WERI-Rb-1 (cell line): ENCODE results near the gene STK11.
A peak's percentile ranks its signal among the peaks of the same experiment; 100 is the strongest.

ENCODE experiments used
- DNase-seq: peaks from one replicate; pipeline ENCODE4 v3.0.0-alpha.2; 2020
- H3K27ac ChIP-seq: fragments of 250-450 bp; sonication (Bioruptor Pico); 2 replicates; pipeline ENCODE4 v1.5.1; 2020; ENCODE audit warnings: mild to moderate bottlenecking, moderate library complexity
- H3K27me3 ChIP-seq: fragments of 250-450 bp; sonication (Bioruptor Pico); 2 replicates; pipeline ENCODE4 v1.5.1; 2021; ENCODE audit warnings: mild to moderate bottlenecking, low read depth, moderate library complexity; ENCODE audit not compliant: insufficient read depth, severe bottlenecking
- H3K36me3 ChIP-seq: fragments of 250-450 bp; sonication (Bioruptor Pico); 2 replicates; pipeline ENCODE4 v1.5.1; 2020; ENCODE audit warnings: mild to moderate bottlenecking, moderate library complexity
- H3K4me3 ChIP-seq: 2 replicates; pipeline ENCODE4 v1.5.1; 2011; ENCODE audit warnings: low read depth, mild to moderate bottlenecking, control low read depth, low read length
- H3K9me3 ChIP-seq: fragments of 250-450 bp; sonication (Bioruptor Pico); 2 replicates; pipeline ENCODE4 v1.5.1; 2021; ENCODE audit warnings: mild to moderate bottlenecking, moderate library complexity; ENCODE audit not compliant: severe bottlenecking
- TF ChIP-seq, protein P1 (sequence below): IDR thresholded peaks from 2 replicates; pipeline ENCODE4 v1.5.1; 2011; ENCODE audit warnings: low read depth, mild to moderate bottlenecking, control low read depth, inconsistent platforms, low read length

Gene STK11

DNA sequence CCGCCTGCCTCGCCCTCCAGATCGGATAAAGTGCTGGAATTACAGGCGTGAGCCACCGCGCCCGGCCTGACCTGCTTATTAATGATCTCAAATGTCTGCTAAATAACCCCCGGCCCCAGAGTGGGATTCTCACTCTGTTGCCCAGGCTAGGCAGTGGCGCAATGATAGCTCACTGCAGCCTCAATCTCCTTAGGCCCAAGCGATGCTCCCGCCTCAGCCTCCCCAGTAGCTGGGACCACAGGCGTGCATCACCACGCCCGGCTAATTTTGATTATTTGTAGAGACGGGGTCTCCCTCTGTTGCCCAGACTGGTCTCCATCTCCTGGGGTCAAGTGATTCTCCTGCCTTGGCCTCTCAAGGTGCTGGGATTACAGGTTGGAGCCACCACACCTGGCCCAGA, 35.3 kb downstream of the STK11 start:
- Histone ChIP-seq H3K27ac (peak overlapping the region; percentile 78), H3K27me3 (no peaks in the 10 kb centered on the region), H3K4me3 (peak overlapping the region; percentile 51), H3K36me3 (peaks cover 13% of the 10 kb centered on the region), H3K9me3 (no peaks in the 10 kb centered on the region)
- peak; percentile 60 for DNase-seq
- TF ChIP-seq, protein P1, sequence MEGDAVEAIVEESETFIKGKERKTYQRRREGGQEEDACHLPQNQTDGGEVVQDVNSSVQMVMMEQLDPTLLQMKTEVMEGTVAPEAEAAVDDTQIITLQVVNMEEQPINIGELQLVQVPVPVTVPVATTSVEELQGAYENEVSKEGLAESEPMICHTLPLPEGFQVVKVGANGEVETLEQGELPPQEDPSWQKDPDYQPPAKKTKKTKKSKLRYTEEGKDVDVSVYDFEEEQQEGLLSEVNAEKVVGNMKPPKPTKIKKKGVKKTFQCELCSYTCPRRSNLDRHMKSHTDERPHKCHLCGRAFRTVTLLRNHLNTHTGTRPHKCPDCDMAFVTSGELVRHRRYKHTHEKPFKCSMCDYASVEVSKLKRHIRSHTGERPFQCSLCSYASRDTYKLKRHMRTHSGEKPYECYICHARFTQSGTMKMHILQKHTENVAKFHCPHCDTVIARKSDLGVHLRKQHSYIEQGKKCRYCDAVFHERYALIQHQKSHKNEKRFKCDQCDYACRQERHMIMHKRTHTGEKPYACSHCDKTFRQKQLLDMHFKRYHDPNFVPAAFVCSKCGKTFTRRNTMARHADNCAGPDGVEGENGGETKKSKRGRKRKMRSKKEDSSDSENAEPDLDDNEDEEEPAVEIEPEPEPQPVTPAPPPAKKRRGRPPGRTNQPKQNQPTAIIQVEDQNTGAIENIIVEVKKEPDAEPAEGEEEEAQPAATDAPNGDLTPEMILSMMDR = no peak

DNA sequence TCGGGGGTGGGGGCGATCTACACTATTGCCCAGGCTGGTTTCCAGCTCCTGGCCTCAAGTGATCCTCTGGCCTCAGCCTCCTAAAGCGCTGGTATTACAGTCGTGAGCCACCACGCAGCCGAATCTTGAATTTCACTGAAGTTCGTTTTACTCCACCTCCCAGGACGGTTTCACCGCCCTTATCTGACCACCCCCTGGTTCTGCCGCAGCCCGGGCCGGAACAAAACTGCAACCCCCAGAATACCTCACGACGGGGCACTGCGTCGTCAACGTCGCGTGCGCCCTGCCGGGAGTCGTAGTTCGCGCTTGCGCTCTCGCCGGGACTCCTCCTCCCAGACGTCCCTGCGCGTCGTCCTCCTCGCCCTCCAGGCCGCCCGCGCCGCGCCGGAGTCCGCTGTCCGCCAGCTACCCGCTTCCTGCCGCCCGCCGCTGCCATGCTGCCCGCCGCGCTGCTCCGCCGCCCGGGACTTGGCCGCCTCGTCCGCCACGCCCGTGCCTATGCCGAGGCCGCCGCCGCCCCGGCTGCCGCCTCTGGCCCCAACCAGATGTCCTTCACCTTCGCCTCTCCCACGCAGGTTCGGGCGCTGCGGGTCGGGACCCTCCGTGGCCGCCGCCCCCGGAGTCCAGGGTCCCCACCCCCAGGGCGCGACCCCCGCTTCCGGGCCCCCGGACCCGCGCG, 36.0 kb downstream of the STK11 start, which contains the start of gene ATP5F1D:
Gene ATP5F1D, plus strand, starts transcription at position 335 of the 679 bp plus-strand sequence. Its CDS starts 100 bp downstream, at position 435.
- Histone ChIP-seq H3K4me3 (peak within 1 kb of the TSS; percentile 56), H3K27ac (peak within 1 kb of the TSS; percentile 78), H3K36me3 (peaks cover 13% of the 10 kb centered on the region), H3K9me3 (no peaks in the 10 kb centered on the region), H3K27me3 (no peaks in the 10 kb centered on the region)
- peak; percentile 95 for DNase-seq
- TF ChIP-seq, protein P1 = no peak

DNA sequence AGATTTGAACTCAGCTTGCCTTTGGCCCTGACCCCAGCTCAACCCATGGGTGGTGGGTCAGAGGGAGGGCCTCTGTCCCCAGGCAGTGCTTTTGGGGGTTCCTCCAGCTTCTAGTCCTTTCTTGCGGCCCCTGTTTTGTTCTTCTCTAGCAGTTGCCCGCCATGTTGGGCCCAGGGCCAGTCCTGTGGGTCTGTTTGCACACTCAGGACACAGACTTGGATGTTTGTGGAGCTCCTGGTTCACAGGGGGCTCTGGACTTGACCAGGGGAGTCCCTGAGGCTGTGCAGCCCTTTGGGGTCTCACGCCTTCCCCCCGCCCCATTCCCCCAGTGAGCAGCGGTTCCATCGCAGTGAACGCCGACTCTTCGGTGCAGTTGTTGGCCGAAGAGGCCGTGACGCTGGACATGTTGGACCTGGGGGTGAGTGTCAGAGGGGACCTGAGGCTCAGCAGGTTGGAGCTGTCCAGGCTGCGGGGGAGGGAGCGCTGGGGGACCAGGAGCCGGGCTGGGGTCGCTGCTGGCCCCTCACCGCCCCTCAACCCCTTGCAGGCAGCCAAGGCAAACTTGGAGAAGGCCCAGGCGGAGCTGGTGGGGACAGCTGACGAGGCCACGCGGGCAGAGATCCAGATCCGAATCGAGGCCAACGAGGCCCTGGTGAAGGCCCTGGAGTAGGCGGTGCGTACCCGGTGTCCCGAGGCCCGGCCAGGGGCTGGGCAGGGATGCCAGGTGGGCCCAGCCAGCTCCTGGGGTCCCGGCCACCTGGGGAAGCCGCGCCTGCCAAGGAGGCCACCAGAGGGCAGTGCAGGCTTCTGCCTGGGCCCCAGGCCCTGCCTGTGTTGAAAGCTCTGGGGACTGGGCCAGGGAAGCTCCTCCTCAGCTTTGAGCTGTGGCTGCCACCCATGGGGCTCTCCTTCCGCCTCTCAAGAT, 38.5 kb downstream of the STK11 start:
- peaks cover 13% of the 10 kb centered on the region for H3K36me3 ChIP-seq
- H3K27ac ChIP-seq = peak overlapping the region; percentile 66
- DNase-seq = peak; percentile 84
- no peaks in the 10 kb centered on the region for H3K27me3 ChIP-seq
- H3K9me3 ChIP-seq = no peaks in the 10 kb centered on the region
- TF ChIP-seq, protein P1 = peak; percentile 99
- no peak overlapping the region for H3K4me3 ChIP-seq

- Histone ChIP-seq H3K27me3 (no peaks in the 10 kb centered on the region), H3K27ac (peak overlapping the region; percentile 66), H3K9me3 (no peaks in the 10 kb centered on the region), H3K4me3 (no peak overlapping the region), H3K36me3 (peaks cover 15% of the 10 kb centered on the region)
- TF ChIP-seq, protein P1 = no peak
- peak; percentile 49 for DNase-seq
Measured at GRCh38 chr19:1244693-1245451, 39.3 kb downstream of the STK11 start.

DNA sequence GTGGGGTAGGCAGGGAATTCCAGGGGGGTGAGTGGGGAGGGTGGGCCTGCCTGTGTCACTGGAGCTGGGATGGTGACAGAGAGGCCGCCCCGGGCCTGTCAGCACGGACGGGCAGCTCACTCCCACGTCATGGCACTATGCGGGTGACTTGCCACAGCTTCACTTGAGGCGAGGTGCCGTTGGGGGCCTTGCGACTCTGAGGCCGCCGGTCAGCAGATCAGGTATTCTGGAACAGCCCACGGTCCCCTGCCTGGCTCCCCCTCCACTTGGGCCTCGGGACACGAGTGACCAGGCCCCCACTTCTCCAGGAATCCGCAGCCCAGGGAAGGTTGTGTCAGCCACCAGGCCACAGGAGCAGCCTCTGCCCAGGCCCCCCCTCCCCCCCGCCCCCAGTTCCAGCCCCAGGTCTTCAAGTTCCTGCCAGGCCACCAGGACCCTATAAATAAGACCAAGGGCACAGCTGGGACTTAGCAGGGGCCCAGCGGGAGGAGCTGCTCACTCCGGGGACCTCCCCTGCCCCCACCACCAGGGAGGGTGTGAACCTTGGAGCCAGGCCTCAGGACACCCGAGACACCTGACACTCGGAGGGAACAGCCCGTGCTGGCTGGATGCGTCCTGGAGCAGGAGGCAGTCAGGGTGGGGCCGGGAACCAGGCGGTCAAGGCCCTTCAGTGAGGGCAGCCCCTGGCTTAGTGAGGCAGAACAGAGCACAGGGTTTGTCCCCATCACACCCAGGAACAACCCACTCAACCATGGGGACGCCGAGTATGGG, 40.1 kb downstream of the STK11 start:
- peaks cover 18% of the 10 kb centered on the region for H3K36me3 ChIP-seq
- H3K27ac ChIP-seq = peak overlapping the region; percentile 66

More for the DNA sequence above, 40.1 kb downstream of the STK11 start:
- Histone ChIP-seq H3K9me3 (no peaks in the 10 kb centered on the region), H3K4me3 (no peak overlapping the region), H3K27me3 (no peaks in the 10 kb centered on the region)
- TF ChIP-seq, protein P1 = no peak
- DNase-seq = peak; percentile 85
